Measurements from ENCODE around the gene THBD.

The THBD gene

DNA sequence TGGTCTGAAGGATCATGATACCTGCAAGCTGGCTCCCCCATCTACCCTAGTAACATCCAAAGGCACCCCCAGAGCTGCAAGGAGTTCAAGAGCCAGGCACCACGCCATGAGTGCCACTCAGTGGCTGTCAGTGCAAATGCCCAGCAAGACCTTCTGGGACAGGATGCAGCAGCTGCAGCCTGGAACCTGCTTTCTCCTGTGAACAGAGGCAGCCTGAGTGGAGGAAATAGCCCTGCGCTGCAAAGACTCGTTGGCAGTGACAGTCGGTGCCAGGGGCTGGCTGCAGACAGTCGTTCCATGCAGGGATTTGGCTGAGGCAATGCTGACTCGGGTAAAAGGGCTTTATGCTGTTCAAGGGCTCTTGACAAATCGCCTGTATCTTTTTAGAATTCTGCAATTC lies 30.1 kb downstream of the THBD start:
- Histone ChIP-seq H3K27ac (replicated peaks) (no peak overlapping the region), H3K27me3 (ENCODE audit: insufficient read depth, poor library complexity, severe bottlenecking) (no peaks in the 10 kb centered on the region), H3K4me3 (replicated peaks; ENCODE audit: insufficient read depth, low read length) (no peak overlapping the region)
- no peak for DNase-seq (ENCODE audit: low read depth in 1 of 2, low spot score in 1 of 2)
- TF ChIP-seq REST (IDR thresholded peaks at IDR 0.05; ENCODE audit: insufficient replicate concordance, low read depth) (no peak), SPI1 (IDR thresholded peaks at IDR 0.05; ENCODE audit: borderline replicate concordance, low read depth) (no peak), GABPA (IDR thresholded peaks at IDR 0.05; ENCODE audit: low read depth) (no peak), POLR2AphosphoS5 (IDR thresholded peaks at IDR 0.05; ENCODE audit: low read depth) (no peak), CTCF (IDR thresholded peaks at IDR 0.05; ENCODE audit: insufficient read depth, low read length) (no peak)

- no peak for DNase-seq (ENCODE audit: low read depth in 1 of 2, low spot score in 1 of 2)
- H3K27ac ChIP-seq (replicated peaks), result no peak overlapping the region
- no peaks in the 10 kb centered on the region for H3K27me3 ChIP-seq (ENCODE audit: insufficient read depth, poor library complexity, severe bottlenecking)
- TF ChIP-seq REST (IDR thresholded peaks at IDR 0.05; ENCODE audit: insufficient replicate concordance, low read depth), result no peak
- no peak for TF ChIP-seq CTCF (IDR thresholded peaks at IDR 0.05; ENCODE audit: insufficient read depth, low read length)
- no peak for TF ChIP-seq POLR2AphosphoS5 (IDR thresholded peaks at IDR 0.05; ENCODE audit: low read depth)
- TF ChIP-seq GABPA (IDR thresholded peaks at IDR 0.05; ENCODE audit: low read depth), result no peak
- TF ChIP-seq SPI1 (IDR thresholded peaks at IDR 0.05; ENCODE audit: borderline replicate concordance, low read depth), result no peak
- H3K4me3 ChIP-seq (replicated peaks; ENCODE audit: insufficient read depth, low read length), result no peak overlapping the region
Measured at GRCh38 chr20:23018941-23019340, 30.5 kb downstream of the THBD start.

DNA sequence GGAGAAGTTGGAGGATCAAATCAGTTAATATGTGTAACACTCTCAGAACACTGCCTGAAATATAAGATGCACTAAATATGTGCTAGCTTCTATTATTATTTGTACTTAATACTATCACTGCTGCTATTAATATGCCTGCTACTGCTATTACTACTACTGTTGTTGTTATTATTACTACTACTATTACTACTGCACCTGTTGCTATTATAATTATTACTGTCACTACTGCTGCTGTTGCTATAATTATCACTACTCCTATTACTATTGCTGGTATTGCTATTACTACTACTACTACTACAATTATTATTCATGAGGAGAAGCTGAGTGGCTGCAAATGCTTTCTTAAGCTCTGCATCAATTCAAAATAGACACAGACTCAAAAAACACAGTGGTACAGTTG lies 31.0 kb downstream of the THBD start:
- Histone ChIP-seq H3K27ac (replicated peaks) (no peak overlapping the region), H3K4me3 (replicated peaks; ENCODE audit: insufficient read depth, low read length) (no peak overlapping the region), H3K27me3 (ENCODE audit: insufficient read depth, poor library complexity, severe bottlenecking) (no peaks in the 10 kb centered on the region)
- TF ChIP-seq REST (IDR thresholded peaks at IDR 0.05; ENCODE audit: insufficient replicate concordance, low read depth), result no peak
- TF ChIP-seq GABPA (IDR thresholded peaks at IDR 0.05; ENCODE audit: low read depth), result no peak
- TF ChIP-seq CTCF (IDR thresholded peaks at IDR 0.05; ENCODE audit: insufficient read depth, low read length), result no peak
- TF ChIP-seq POLR2AphosphoS5 (IDR thresholded peaks at IDR 0.05; ENCODE audit: low read depth), result no peak
- no peak for TF ChIP-seq SPI1 (IDR thresholded peaks at IDR 0.05; ENCODE audit: borderline replicate concordance, low read depth)
- DNase-seq (ENCODE audit: low read depth in 1 of 2, low spot score in 1 of 2), result no peak

Measured in HL-60 (cell line).